ENCODE results near the gene DNAJC3.
"Not testable (repeated sequence)": the region's sequence is repeated elsewhere in the genome, so short reads cannot be mapped to it uniquely, and the experiment has no call there.

The DNAJC3 gene

DNA sequence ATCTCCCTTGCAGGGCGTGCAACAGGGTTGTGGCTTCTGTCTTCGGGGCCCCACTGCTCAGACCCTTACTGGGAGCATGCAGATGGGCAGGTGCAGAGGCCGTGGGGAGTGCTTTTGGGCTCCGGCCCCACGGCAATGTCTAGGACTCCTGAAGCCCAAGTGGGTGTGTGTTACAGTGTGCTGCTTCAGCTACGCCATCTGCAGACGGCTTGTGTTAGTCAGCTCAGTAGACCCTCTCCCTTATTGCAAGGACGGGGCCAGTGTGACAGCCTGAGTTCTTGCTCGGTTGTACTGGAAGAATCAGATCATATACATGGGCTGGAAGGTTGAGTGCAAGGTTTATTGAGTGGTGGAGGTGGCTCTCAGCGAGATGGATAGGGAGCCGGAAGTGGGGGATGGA is 39.3 kb downstream of the DNAJC3 start:
- DNase-seq (ENCODE audit: low read depth) = no peak

DNA sequence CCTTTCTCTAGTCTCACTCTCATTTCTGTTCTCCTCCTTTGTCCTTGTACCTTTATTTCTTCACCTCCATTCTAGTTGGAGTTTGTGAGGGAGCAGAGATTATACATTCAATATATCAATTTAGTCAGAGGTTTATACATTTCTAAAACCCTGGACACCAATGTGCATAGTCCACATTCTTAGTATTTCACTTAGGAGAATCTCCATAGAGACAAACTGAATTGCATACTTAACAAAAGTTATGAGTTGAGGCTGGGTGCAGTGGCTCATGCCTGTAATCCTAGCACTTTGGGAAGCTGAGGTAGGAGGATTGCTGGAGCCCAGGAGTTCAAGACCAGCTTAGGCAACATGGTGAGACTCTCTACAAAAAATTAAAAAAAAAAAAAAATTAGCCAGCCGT is 45.3 kb downstream of the DNAJC3 start:
- no peak for DNase-seq (ENCODE audit: low read depth)

DNA sequence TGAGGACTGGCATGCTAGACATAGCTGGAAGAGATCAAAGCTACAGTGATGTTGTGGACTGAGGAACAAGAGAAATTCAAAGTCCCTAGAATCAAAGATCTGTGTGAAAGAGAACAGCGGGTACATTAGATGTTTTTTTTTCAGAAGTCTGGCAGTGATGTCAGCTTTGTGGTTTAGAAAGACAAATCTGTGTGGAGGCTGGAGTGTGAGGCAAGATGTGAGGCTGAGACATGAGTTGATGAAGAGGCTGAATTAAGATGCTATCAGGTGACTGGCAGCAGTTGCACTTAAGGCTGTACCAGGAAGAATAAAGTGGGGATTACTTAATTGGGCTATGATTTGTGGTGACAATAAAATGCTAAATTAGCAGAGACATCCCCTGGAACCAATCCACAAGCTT is 46.5 kb downstream of the DNAJC3 start:
- DNase-seq (ENCODE audit: low read depth) = no peak

DNA sequence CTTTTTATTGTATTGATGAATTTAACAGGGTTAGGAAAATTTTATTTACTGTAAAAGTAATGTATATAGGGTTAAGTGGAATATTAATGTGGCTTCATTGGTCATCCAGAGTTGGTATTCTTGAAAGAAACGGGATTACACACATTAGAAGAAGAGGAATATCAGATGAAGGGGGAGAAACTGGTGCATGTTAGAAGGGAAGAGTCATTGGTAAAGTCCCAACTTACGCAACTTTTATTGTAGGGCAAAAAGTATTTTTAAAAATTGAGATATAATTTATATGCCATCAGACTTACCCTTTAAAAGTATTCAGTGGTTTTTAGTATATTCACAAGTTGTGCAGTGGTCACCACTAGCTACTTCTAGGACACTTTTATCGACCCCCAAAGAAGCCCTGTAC is 47.3 kb downstream of the DNAJC3 start:
- DNase-seq (ENCODE audit: low read depth) = no peak

DNA sequence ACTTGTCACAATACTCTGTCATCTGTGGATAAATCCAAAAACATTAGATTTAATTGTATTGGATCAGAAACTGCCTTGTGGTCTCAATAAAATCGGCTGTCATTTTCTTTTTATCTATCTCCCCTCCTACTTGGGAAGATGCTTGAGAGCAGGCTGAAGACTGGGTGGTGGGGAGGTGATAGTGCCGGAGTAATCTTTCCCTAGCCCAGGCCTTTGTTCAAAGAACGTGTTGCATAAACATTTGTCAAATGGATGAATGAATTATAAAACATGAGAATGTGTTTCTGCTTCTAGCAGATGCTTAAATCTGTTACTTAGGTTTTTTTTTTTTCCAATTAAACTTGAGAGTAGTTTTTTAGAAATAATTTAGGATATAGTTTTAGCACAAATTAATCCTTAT is 49.9 kb downstream of the DNAJC3 start:
- DNase-seq (ENCODE audit: low read depth) = no peak

DNA sequence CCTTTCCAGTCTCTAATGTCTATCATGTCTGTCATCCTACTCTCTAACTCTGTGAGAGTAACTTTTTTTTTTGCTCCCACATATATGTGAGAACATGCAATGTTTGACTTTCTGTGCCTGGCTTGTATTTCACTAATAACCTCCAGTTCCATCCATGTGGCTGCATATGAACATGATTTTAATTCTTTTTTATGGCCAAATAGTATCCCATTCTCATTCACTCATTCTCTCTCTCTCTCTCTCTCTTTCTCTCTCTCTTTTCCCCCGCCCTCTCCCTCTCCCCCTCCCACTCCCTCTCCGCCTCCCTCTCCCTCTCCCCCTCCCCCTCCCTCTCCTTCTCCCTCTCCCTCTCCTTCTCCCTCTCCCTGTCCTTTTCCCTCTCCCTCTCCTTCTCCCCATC is 52.0 kb downstream of the DNAJC3 start:
- DNase-seq (ENCODE audit: low read depth) = no peak

DNA sequence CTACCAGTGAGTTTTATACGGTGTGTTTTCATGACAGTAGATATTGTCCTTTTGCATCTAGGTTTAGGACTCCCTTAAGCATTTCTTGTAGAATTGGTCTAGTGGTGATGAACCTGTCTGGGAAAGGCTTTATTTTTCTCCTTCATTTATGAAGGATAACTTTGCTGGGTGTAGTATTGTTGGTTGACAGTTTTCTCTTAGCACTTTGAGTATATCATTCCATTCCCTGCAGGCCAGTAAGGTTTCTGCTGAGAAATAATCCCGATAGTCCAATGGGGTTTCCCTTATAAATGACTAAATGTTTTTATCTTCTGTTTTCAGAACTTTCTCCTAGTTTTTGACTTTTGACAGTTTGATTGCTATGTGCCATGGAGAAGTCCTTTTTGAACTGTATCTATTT is 57.2 kb downstream of the DNAJC3 start:
- no peak for DNase-seq (ENCODE audit: low read depth)

DNA sequence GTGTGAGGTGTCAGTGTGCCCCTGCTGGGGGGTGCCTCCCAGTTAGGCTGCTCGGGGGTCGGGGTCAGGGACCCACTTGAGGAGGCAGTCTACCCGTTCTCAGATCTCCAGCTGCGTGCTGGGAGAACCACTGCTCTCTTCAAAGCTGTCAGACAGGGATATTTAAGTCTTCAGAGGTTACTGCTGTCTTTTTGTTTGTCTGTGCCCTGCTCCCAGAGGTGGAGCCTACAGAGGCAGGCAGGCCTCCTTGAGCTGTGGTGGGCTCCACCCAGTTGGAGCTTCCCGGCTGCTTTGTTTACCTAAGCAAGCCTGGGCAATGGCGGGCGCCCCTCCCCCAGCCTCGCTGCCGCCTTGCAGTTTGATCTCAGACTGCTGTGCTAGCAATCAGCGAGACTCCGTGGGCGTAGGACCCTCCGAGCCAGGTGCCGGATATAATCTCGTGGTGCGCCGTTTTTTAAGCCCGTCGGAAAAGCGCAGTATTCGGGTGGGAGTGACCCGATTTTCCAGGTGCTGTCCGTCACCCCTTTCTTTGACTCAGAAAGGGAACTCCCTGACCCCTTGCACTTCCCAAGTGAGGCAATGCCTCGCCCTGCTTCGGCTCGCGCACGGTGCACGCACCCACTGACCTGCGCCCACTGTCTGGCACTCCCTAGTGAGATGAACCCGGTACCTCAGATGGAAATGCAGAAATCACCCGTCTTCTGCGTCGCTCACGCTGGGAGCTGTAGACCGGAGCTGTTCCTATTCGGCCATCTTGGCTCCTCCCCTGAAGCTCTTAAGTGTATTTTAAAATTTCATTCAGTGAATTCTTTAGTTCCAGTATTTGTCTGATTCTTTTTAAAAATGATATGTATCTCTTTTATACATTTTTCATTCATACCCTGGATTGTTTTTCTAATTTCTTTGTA is 63.4 kb downstream of the DNAJC3 start:
- DNase-seq (ENCODE audit: low read depth) = not testable (repeated sequence)

DNA sequence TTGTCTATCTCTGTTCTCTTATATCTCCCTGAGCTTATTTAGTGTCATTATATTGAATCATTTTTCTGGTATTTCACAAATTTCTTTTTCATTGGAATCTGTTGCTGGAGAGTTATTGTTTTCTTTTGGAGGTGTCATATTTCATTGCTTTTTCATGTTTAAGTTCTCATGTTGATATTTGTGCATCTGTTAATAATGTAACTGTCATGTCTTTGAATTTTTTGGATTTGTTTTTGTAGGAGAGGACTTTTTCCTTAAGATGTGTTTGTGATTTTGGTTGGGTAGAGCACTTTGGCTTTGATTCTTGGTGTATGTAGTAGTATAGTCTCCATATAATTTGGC is 64.0 kb downstream of the DNAJC3 start:
- peak; percentile 12 for DNase-seq (ENCODE audit: low read depth)

DNA sequence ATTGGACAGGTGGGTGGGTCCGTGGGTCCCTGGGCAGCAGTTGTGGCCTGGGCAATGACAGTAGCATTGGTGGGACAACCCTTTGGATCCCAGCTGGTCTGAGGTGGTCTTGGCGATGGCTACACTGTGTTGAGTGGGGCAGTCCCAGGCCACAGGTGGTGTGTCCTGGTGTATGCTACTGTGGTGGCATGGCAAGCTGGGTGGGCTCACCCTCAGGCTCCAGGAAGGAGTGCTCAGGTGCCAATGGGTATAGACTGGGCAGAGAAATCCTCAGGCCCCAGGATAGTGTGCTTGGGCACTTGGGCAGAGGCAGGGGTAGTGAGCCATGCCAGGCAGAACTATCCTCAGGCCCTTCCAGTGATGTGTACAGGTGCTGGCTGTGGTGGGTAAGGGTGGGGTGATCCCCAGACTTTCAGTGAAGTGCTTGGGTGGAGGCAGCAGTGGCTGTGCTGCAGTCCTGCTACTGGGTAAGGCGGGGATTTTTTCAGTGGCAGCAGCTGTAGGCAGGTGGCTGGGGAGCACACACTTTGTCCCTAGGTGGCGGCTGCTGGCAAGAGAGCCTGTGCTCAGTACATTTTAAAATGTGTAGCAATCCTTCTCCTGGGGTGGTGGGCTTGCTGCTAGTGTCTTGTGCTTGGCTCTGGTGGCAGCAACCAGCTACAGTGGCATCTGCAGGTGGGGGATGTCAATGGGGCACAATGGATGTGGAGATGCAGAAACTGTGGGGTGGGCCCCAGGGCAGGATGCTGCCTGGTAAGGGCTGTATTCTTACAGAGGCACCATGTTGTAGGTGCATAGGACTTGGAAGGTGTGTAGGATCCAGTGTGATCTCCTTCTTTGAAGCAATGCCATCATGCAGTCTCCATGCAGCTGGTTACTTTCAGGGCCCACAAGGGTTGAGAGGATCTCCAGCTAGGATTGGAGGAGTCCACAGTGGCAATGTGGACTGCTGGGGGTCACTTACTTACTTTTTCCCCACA is 64.9 kb downstream of the DNAJC3 start:
- no peak for DNase-seq (ENCODE audit: low read depth)

DNA sequence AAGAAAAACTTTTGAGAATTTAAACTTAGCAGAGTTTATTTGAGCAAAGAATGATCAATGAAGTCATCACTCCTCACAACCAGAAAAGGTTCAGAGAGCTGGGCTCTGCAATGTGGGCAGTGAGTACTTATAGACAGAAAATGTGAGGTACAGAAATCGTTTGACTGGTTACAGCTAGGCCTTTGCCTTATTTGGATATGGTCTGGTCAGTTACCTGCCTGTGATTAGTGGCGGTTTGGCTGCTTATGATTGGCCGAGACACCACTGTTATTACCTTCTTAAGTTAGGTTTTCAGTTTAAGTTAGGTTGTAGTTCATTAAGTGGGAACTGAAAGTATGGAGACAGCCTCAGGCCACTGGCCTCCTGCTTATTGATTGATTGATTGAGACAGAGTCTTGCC is 66.3 kb downstream of the DNAJC3 start:
- DNase-seq (ENCODE audit: low read depth) = no peak

DNA sequence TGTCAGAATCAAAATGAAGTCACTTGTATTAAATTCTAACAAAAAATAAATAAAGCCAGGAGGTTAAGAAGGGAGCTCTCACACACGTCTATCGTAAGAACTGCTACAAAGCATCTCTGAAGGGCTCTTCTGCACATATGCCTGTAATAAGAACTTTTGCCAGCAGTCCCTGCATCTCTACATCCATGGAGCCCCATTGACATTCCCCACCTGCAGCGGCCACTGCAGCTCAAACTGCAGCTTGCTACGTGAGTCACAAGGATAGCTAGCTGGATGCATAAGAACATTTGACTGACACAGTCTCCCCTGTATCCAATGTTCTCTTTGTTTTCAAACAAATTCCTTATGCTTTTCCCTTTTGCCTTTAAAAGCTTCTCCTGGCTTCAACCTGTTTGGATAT is 68.3 kb downstream of the DNAJC3 start:
- DNase-seq (ENCODE audit: low read depth) = no peak

DNA sequence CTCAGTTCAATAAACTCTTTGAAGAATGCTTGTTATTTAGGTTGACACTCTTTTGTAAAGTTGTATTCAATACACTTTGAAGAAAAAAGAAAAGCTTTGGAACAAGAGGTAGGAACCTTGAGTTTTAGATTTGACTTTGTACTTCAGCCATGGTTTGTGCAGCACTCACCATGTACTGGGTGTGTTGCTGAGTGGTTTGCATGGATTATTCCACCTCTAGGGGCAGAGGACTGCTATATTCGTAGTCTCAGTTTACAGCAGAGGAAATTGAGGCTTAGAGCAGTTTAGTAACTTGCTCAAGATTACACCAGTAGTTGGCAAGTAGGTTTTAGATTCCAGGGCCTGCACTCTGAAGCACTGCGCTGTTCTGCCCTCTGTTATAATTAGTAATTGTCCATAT is 68.8 kb downstream of the DNAJC3 start:
- DNase-seq (ENCODE audit: low read depth) = no peak

DNA sequence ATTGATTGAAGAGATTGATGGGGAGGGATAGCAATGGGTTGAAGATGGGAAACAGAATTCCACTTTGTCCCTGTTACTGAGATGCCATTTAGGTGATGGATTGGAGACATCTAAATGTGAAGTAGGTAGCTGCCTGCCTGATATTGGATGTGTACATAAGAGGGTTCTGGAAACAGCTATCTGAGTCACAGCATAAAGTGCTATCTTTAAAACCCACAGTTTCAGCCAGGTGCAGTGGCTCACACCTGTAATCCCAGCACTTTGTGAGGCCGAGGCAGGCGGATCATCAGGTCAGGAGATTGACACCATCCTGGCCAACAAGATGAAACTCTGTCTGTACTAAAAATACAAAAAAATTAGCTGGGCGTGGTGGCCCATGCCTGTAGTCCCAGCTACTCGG is 72.6 kb downstream of the DNAJC3 start:
- no peak for DNase-seq (ENCODE audit: low read depth)

DNA sequence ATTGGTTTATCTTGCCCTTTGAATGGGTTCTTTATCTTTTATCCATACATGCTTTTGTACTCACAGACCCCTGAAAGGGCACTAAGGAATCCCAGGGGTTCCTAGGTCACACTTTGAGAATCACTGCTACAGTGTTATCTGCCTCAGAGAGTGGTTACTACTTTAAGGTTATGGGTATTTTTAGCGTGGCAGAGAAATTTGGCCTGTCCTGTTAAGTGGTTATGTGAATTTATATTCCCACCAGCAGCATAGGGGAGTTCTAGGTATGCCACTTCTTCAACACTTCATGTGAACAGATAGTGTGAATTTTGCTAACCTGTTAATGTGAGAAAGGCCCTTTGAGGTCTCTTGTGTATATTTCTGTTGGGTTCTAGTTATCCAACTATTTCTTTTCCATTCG is 75.7 kb downstream of the DNAJC3 start:
- no peak for DNase-seq (ENCODE audit: low read depth)

DNA sequence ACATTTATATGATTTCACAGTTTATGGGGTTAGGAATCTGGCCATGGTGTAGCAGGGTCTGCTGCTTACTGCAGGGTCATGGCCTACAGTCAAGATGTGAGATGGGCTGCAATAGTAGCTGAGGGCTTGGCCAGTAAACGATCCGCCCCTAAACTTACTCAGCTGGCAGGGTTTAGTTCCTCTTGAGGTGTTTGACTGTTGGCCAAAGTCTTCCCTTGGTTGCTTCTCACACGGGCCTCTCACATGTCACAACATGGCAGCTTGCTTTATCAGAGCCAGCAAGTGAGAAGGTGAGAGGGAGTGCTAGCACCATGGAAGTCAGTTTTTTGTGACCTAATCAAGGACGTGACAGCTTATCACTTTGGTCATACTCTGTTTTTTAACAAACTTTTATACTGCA is 77.1 kb downstream of the DNAJC3 start:
- no peak for DNase-seq (ENCODE audit: low read depth)

DNA sequence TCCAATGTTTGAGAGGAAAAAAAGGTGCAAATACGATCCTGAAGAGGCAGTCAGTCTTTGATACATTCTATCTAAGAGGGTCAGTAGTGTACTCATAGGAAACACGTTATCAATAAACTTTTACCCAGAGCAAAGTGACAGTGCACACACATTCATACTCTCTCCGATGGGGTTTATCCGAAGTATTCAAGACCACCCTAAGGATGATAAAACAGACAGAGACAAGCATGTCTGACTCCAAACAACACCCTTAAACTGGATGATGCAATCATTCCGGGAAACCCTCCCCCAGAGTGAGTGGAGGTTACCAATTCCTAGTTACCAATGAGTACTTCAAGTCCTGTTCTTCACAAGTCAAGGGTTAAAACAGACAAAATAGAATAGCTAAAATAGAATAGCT is 79.1 kb downstream of the DNAJC3 start:
- peak; percentile 7 for DNase-seq (ENCODE audit: low read depth)

DNA sequence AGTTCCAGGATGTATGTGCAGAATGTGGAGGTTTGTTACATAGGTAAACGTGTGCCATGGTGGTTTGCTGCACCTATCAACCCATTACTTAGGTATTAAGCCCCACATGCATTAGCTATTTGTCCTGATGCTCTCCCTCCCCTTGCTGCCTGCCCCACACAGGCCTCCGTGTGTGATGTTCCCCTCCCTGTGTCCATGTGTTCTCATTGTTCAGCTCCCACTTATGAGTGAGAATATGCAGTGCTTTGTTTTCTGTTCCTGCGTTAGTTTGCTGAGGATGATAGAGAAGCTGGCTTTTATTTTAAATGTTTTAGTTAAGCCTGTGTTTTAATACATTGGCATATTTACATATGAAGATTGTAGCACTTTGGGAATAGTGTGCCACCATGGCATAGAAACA is 85.7 kb downstream of the DNAJC3 start:
- DNase-seq (ENCODE audit: low read depth) = not testable (repeated sequence)

DNA sequence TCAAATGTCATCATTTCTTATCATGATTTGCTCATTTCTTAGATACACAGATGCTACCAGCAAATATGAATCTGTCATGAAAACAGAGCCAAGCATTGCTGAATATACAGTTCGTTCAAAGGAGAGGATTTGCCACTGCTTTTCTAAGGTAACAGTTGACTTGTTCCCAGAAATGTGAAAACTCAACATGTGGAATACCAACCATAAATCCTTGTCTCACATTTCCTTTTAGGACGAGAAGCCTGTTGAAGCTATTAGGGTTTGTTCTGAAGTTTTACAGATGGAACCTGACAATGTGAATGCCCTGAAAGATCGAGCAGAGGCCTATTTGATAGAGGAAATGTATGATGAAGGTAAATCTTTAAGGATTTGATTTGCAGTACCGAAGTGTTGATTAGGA is 86.7 kb downstream of the DNAJC3 start:
- no peak for DNase-seq (ENCODE audit: low read depth)

DNA sequence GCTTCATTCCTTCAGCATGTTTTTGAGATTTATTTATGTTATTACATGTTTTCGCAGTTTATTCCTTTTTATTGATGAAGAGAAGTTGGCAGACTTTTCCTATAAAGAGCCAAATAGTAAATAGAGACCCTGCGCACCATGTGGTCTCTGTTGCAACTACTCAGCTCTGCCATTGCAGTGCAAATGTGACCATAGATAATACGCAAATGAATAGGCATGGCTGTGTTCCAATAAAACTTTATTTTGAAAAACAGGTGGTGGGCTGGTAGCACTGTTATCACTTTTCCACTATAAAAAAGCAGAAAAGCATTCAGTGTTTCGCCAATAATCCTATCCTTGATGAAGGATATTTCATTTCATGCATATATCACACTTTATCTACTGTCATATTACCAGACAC is 95.0 kb downstream of the DNAJC3 start:
- DNase-seq (ENCODE audit: low read depth) = no peak

DNA sequence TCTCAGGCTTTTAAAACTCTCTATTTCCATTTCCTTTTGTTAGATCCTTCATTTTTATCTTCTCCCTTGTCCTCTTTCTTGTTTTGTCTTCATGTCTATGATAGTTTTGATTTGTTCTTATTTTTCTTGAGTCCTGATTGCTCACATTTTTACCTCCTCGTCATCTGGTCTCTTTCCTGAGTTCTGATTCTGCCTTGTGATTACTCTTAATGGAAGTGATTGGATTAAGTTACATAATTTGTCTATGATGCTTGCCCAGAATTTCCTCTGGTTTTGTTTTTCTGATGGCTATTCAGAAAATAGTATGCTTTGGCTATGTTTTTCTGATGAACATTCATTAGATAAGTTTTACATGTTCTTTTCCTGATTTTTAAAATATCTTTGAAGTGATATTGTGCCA is 102.6 kb downstream of the DNAJC3 start:
- DNase-seq (ENCODE audit: low read depth) = no peak

DNA sequence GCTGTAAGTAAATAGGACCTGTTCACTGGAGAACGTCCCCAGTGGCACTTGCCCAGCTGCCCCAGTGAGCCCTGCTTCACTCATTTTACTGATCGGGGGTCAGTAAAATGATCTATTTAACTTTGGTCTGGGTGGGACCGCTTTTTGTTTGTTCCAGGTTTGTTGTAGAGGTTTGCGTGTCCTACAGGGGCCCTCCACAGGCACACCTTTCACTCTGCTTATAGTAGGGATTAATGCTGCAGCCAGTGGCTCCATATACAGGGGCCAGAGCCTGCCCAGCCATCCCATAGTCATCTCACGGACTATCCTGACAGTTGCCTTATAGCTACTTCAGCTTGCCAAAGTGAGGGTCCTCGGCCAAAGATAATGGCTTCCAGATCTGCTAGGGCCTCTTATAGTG is 104.1 kb downstream of the DNAJC3 start:
- DNase-seq (ENCODE audit: low read depth) = no peak

DNA sequence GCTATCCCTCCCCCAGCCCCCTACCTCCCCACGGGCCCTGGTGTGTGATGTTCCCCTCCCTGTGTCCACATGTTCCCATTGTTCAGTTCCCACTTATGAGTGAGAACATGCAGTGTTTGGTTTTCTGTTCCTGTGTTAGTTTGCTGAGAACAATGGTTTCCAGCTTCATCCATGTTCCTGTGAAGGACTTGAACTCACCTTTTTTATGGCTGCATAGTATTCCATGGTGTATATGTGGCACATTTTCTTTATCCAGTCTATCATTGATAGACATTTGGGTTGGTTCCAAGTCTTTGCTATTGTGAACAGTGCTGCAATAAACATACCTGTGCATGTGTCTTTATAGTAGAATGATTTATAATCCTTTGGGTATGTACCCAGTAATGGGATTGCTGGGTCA is 105.0 kb downstream of the DNAJC3 start:
- not testable (repeated sequence) for DNase-seq (ENCODE audit: low read depth)

Data from EH (cell line).